DMS114 treated with DMSO at 0.1 percent for 48 hours (cell line): ENCODE results near the gene OR1M1.
"Not testable (repeated sequence)": the region's sequence is repeated elsewhere in the genome, so short reads cannot be mapped to it uniquely, and the experiment has no call there.

ENCODE experiments used
- DNase-seq: peaks from one replicate; lab custom pipeline; 2025; ENCODE audit not compliant: unreplicated experiment; lab: John Stamatoyannopoulos, UW

Gene OR1M1

GRCh38 chr19:9086761-9087160 is at the start of gene OR1M1:
Gene OR1M1 (plus strand): TSS chr19:9087061. CDS start chr19:9093245, 6,184 bp downstream.
- no peak for DNase-seq

GRCh38 chr19:9037400-9038062 is 49.3 kb upstream of the OR1M1 start:
- no peak for DNase-seq

GRCh38 chr19:9039728-9040127 is 47.1 kb upstream of the OR1M1 start:
- no peak for DNase-seq

- no peak for DNase-seq
These were observed 46.7 kb upstream of the OR1M1 start for GRCh38 chr19:9040131-9040530.

GRCh38 chr19:9041023-9041422 is 45.8 kb upstream of the OR1M1 start:
- DNase-seq = no peak

GRCh38 chr19:9043524-9043923 is 43.3 kb upstream of the OR1M1 start:
- no peak for DNase-seq

- DNase-seq = no peak
These were observed 42.4 kb upstream of the OR1M1 start for GRCh38 chr19:9044449-9044848.

GRCh38 chr19:9046694-9047093 is 40.2 kb upstream of the OR1M1 start:
- DNase-seq = no peak

GRCh38 chr19:9052894-9053293 is 34.0 kb upstream of the OR1M1 start:
- DNase-seq = no peak

- DNase-seq = not testable (repeated sequence)
These were observed 33.2 kb upstream of the OR1M1 start for GRCh38 chr19:9053674-9054073.

- DNase-seq = no peak
These were observed 32.7 kb upstream of the OR1M1 start for GRCh38 chr19:9054207-9054606.

- DNase-seq = no peak
These were observed 32.1 kb upstream of the OR1M1 start for GRCh38 chr19:9054765-9055164.

GRCh38 chr19:9056131-9056530 is 30.7 kb upstream of the OR1M1 start:
- not testable (repeated sequence) for DNase-seq

- no peak for DNase-seq
These were observed 29.2 kb upstream of the OR1M1 start for GRCh38 chr19:9057505-9058258.

GRCh38 chr19:9058905-9059667 is 27.8 kb upstream of the OR1M1 start:
- no peak for DNase-seq

GRCh38 chr19:9060564-9061340 is 26.1 kb upstream of the OR1M1 start:
- DNase-seq = no peak

- no peak for DNase-seq
These were observed 25.0 kb upstream of the OR1M1 start for GRCh38 chr19:9061879-9062278.

GRCh38 chr19:9065457-9066014 is 21.3 kb upstream of the OR1M1 start:
- no peak for DNase-seq

GRCh38 chr19:9070066-9070465 is 16.8 kb upstream of the OR1M1 start:
- DNase-seq = no peak

GRCh38 chr19:9071720-9072119 is 15.1 kb upstream of the OR1M1 start:
- not testable (repeated sequence) for DNase-seq

GRCh38 chr19:9073806-9074205 is 13.1 kb upstream of the OR1M1 start:
- DNase-seq = no peak
